Measurements from ENCODE around the gene CRKL. TPM values are rescaled to one million over a fixed set of nuclear protein-coding genes. Genes with fewer than 3 reads are reported as not detected.

CRKL gene
- total RNA-seq, 1 donor from 2014 or later = 58.3 TPM

GRCh38 chr22:20983081-20983771, 66.0 kb downstream of the CRKL start:
- DNase-seq = no peak

- DNase-seq = no peak
These were observed 68.5 kb downstream of the CRKL start for GRCh38 chr22:20985720-20986119.

- DNase-seq = no peak
These were observed 69.2 kb downstream of the CRKL start for GRCh38 chr22:20986365-20986764.

- no peak for DNase-seq
These were observed 70.2 kb downstream of the CRKL start for GRCh38 chr22:20987375-20987774.

GRCh38 chr22:20988573-20989322, 71.5 kb downstream of the CRKL start:
- DNase-seq = no peak

GRCh38 chr22:20989323-20990138, 72.3 kb downstream of the CRKL start:
- no peak for DNase-seq

- DNase-seq = no peak
These were observed 73.3 kb downstream of the CRKL start for GRCh38 chr22:20990184-20991180.

GRCh38 chr22:20991252-20992055, 74.2 kb downstream of the CRKL start:
- DNase-seq = no peak

GRCh38 chr22:20992056-20992442, 74.8 kb downstream of the CRKL start:
- DNase-seq = no peak

- DNase-seq = no peak
These were observed 75.5 kb downstream of the CRKL start for GRCh38 chr22:20992456-20993303.

GRCh38 chr22:20993304-20994127, 76.3 kb downstream of the CRKL start:
- DNase-seq = no peak

GRCh38 chr22:20994128-20994901, 77.1 kb downstream of the CRKL start:
- DNase-seq = no peak

- DNase-seq = no peak
These were observed 77.7 kb downstream of the CRKL start for GRCh38 chr22:20994902-20995241.

GRCh38 chr22:20995329-20996030, 78.3 kb downstream of the CRKL start:
- no peak for DNase-seq

- DNase-seq = no peak
These were observed 78.8 kb downstream of the CRKL start for GRCh38 chr22:20996031-20996410.

- no peak for DNase-seq
These were observed 79.7 kb downstream of the CRKL start for GRCh38 chr22:20996598-20997535.
